ENCODE measurements around the gene MUCL3.

- TF ChIP-seq CTCF (conservative IDR thresholded peaks at IDR 0.05; ENCODE audit: low read depth, low read length): no peak
- TF ChIP-seq EZH2 (IDR thresholded peaks at IDR 0.05; ENCODE audit: borderline replicate concordance, low read depth, low read length, poor library complexity, severe bottlenecking): no peak
Measured at GRCh38 chr6:30900863-30901417, 39.8 kb upstream of the MUCL3 start.
